GM13977 (cell line): ENCODE measurements around the gene HDGFL3.
A peak's percentile ranks its signal among the peaks of the same experiment; 100 is the strongest.
"Not testable (repeated sequence)": the region's sequence is repeated elsewhere in the genome, so short reads cannot be mapped to it uniquely, and the experiment has no call there.

ENCODE experiments used
- DNase-seq: peaks from one replicate; pipeline ENCODE4 v3.0.0; 2012; ENCODE audit warnings: low spot score
- in situ Hi-C: fragments of 300-500 bp; cut with MboI; formaldehyde crosslinking; loops from one replicate; pipeline ENCODE4 v1.12.0; 2022; ENCODE audit warnings: low sequenced_read_pairs, low pct_unique_long_range_greater_than_20kb, mixed read lengths, inconsistent platforms; ENCODE audit not compliant: unreplicated experiment
- TF ChIP-seq, protein P1 (sequence below): IDR thresholded peaks from 2 replicates; pipeline ENCODE4 v1.5.1; 2012; ENCODE audit warnings: mild to moderate bottlenecking, control low read depth; ENCODE audit not compliant: insufficient read depth; ENCODE audit errors: extremely low read depth, missing control alignments

Gene HDGFL3

DNA sequence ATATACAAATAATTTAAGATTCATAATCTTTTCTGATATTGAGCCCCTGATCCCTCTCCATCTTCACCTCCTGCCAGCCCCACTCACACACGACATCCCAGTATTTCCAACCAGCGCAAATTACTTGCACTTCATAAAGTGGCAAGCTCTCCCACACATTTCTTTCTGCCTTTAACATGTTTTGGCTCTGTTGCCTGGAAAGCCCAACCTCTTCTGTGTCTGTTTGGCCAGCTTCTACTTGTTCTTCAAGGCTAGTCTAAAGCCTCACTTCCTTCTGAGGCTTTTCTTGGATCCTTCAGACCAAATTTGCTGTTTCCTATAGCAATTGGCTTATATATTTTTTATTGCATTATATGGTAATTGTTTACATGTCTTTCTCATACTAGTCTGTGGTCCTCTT, 105.3 kb downstream of the HDGFL3 start:
- TF ChIP-seq, protein P1, sequence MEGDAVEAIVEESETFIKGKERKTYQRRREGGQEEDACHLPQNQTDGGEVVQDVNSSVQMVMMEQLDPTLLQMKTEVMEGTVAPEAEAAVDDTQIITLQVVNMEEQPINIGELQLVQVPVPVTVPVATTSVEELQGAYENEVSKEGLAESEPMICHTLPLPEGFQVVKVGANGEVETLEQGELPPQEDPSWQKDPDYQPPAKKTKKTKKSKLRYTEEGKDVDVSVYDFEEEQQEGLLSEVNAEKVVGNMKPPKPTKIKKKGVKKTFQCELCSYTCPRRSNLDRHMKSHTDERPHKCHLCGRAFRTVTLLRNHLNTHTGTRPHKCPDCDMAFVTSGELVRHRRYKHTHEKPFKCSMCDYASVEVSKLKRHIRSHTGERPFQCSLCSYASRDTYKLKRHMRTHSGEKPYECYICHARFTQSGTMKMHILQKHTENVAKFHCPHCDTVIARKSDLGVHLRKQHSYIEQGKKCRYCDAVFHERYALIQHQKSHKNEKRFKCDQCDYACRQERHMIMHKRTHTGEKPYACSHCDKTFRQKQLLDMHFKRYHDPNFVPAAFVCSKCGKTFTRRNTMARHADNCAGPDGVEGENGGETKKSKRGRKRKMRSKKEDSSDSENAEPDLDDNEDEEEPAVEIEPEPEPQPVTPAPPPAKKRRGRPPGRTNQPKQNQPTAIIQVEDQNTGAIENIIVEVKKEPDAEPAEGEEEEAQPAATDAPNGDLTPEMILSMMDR: no peak
- no peak for DNase-seq
- in situ Hi-C loops: no loop called here

DNA sequence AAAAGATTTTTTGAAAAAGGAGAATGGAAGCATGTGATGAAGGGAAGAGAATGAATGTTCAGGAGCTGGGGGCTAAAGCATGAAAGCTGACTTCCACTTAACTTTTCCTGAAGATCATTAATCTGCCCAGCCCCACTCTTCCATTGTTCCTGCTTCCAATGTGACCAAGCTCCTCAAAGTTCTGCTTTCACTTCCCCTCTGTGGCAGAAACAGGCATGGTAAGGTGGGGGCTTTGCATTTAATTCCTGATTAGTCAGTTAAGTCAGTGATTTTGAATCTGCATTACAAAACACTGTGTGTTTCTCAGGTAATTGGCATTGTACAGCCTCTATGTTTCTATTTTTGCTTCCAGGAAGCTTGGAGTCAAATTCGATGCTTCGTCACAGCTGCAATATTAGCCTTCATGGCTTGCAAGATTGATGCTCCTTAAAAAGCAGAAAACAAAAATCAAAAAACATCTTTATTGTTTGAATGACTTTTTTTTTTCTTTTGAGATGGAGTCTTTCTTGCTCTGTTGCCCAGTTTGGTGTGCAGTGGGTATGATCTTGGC, 107.5 kb downstream of the HDGFL3 start:
- no peak for DNase-seq
- TF ChIP-seq, protein P1: no peak

DNA sequence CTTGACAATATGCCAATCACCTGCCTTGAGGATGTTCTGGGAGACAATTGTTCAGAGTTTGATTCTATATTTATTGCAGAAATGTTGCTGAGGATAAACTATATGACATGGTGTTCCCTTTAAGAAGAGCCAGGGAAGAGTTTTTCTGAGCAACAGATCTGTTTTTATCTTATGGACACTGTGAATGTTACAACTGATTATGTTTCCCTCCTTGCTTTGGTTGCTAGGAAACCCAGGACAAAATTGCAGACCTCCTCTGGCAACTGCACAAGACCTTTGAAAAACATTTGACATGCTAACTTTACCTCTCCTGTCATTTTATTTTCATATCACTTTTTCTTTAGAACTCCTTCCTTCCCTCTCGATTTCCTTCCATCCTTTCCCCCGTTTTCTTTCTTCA, 108.3 kb downstream of the HDGFL3 start:
- in situ Hi-C loops: no loop called here
- TF ChIP-seq, protein P1: no peak
- no peak for DNase-seq

More for the DNA sequence above, 107.5 kb downstream of the HDGFL3 start:
- in situ Hi-C loops: no loop called here

DNA sequence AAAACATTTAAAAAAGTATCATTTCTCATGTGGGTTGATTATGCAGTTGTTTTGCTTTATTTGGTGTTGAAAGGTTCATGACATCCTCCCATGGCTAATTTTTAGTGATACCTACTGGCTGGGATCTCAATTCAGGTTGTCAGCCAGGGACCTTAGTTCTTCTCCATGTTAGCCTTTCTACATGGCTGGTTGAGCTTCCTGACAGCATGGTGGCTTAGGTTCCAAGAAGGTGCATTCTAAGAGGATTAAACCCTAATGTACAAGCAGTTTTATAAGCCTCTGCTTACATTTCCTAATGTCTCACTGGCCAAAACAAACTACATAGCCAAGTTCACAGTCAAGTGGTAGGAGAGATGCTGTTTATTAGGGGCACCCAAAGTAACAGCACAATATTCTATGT, 109.5 kb downstream of the HDGFL3 start:
- in situ Hi-C loops: no loop called here
- no peak for DNase-seq
- TF ChIP-seq, protein P1: no peak

DNA sequence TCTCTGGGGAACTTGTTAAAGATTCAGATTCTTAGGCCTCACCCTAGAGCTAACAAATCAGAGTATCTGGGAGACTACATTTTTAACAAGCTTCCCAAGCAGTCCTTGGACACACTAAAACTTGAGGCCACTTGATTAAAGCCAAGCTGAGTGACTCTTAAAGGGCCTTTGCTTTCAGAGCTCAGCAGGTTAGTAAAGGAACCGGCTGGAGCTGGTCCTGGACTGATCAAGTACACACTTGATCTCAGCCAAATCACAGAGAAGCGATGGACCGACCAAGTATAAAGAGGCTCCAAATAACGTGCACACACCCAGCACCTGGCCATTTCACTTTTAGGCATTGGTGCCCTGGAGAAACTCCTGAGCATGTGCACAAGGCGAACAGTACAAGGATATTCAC, 113.0 kb downstream of the HDGFL3 start:
- no peak for DNase-seq
- in situ Hi-C loops: no loop called here
- TF ChIP-seq, protein P1: no peak

DNA sequence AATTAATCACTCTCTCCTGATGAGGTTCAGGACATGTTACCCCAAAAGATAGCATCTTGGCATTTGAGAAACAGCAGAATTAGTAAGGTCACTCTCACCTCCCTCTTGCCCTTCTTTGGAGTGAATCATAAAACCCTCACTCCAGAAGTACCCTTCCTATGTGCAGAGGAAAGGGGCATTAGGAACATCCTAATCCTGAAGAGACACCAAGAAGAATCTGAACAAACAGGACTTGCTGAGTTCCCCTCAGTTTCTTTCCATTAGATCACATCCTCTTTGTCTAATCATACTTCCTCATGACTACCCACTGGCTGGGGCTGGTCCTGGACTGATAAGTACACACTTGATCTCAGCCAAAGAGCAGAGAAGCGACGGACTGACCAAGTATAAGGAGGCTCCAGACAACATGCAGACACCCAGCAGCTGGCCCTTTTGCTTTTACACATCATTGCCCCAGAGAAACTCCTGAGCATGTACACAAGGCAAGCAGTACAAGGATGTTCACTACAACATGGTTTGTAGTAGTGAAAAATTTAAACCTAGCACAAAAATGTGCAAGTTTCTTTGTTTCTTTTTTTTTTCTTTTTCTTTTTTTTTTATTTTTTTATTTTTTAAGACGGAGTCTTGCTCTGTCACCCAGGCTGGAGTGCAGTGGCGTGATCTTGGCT, 115.2 kb downstream of the HDGFL3 start:
- TF ChIP-seq, protein P1: no peak
- in situ Hi-C loops: no loop called here
- DNase-seq: peak; percentile 53

DNA sequence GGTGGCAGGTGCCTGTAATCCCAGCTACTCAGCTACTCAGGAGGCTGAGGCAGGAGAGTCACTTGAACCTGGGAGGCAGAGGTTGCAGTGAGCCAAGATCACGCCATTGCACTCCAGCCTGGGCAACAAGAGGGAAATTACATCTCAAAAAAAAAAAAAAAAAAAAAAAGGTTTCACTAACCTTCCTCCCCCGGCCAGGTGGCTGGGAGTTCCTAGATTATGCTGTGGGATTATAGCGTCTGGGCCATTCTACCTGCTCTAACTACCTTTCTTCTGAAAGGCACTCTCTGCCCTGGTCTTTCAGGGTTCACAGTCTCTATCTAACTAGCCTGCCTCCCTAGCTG, 115.7 kb downstream of the HDGFL3 start:
- DNase-seq, in situ Hi-C loops: not testable (repeated sequence)
